Middle frontal gyrus (tissue), 1 donor: ENCODE results near the gene VAV3.
"Not testable (repeated sequence)": the region's sequence is repeated elsewhere in the genome, so short reads cannot be mapped to it uniquely, and the experiment has no call there.

Experiments used
- DNase-seq: peaks from one replicate; pipeline ENCODE4 v3.0.0-alpha.2; 2015; ENCODE audit warnings: low spot score; ENCODE audit errors: extremely low spot score

VAV3 gene

DNA sequence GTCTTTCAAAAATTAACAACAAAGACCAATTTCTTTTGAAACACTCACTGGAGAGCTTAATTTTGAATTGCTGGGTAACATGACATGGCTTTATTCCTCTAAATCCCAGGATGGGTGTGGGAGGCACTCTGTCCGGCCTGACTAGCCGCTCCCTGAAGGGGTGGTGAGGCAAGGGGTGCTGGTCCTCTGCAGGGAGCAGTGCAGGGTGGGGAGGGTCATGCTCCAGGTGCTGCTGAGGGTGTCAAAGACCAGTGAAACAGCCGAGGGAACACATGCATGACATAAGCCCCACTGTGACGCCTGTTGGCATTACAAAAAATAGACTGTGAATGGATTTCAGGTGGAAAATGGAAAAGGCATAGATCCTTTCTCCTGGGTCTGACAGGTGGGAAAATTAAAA lies 223.7 kb downstream of the VAV3 start:
- no peak for DNase-seq

DNA sequence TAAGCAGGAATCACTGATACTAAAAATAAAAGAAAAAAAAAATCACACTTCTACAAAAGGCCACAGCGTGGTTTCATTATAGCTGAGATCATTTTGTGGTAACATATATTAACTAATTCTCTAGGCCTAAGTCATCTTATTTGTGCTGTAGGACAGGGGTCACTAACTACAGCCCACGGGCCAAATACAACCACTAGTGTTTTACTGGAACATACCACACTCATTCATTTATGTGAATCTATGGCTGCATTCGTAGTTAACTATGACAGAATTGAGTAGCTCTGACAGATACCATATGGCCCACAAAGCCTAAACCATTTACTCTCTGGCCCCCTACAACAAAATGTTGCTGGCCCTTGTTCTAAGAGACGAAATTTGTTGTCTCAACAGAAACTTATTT lies 224.4 kb downstream of the VAV3 start:
- DNase-seq = no peak

DNA sequence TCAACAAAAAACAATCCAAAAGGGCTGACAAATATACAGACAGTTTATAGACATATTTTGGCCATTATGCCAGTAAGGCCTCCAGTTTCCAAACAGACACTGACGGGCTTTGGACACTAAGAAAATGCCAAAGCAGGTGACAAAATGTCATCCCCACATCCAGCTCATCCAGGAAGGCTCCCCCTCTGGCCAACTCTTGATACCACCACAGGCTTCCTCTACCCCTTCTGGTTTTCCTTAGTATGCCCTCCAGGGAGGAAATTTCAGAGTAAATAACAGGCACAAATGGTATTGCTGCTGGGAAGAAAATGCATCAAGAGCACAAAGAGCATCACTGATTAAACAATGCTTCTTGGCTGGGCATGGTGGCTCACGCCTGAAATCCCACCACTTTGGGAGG lies 225.3 kb downstream of the VAV3 start:
- no peak for DNase-seq

DNA sequence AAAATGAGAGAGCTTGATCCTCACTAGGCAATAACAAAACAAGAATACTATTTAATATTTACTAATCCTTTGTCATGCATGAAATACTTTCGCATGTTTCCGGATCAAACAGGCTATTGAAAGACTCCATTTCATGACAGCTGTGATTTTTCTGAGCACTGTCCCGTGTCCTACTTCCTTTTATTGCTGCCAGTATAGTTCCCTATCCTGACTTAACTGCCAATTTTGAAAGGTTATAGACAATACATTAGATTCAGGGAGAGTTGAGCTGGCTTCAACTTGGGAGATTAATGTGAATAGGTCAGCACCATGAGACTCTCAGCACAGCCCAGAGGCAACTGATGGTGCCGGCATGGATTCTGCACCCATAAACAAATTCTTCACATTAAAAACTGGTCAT lies 225.8 kb downstream of the VAV3 start:
- no peak for DNase-seq

DNA sequence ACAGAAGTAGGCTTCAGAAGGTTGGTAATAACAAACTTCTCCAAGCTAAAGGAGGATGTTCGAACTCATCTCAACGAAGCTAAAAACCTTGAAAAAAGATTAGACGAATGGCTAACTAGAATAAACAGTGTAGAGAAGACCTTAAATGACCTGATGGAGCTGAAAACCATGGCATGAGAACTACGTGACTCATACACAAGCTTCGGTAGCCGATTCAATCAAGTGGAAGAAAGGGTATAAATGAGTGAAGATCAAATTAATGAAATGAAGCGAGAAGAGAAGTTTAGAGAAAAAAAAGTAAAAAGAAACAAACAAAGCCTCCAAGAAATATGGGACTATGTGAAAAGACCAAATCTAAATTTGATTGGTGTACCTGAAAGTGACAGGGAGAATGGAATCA lies 231.6 kb downstream of the VAV3 start:
- not testable (repeated sequence) for DNase-seq

DNA sequence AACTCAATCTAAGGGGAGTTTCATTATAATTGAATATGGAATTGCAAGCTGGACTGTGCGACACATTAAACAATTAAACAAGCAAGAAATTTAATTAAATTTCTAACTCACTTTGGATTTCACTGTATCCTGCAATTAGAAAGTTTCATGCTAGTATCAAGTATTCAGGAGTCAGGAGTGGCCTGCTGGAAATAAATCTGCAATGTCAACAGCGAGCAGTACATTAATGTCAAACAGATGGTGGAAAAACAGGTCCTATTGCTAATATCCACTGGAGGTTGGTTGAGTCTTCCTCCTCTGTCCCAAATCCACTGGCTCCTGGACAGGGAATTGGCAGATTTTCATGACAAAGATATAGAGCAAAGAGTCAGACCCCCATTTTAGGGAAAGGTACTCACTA lies 237.1 kb downstream of the VAV3 start:
- no peak for DNase-seq

DNA sequence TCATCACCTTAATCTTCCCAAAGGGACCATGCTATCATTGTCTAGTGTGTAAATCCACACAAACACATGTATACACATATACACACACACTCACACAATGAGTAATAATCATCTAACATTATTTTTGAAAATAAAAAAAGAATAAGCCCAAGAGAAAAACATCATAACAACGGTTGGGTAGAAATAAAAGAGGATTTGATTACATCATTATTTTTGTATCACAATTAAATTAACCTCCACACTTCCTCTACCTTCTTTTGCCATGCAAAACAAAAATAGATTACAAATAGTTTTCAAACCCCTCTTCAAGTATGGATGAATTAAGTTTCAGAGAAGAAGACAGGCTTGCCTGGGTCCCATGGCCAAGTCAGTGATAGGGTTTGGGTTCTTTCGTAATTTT lies 238.1 kb downstream of the VAV3 start:
- no peak for DNase-seq

DNA sequence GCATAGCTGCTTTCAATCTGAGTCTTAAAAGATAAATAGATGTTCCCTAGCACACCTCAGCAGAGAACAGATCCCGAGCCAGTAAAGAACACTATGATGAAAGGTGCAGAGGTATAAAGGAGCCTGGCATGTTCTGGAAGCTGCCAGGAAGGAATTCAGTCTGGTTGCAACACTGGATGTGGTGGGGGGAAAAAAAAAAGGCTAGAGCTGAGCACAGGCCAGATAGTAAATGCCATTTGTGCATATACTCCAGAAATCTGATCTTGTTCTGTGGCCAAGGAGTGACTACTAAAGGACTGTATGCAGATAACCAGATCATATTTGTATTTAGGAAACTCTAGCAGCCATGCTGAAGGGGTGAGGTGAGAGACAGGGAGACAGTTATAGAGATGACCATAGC lies 240.3 kb downstream of the VAV3 start:
- DNase-seq = no peak

DNA sequence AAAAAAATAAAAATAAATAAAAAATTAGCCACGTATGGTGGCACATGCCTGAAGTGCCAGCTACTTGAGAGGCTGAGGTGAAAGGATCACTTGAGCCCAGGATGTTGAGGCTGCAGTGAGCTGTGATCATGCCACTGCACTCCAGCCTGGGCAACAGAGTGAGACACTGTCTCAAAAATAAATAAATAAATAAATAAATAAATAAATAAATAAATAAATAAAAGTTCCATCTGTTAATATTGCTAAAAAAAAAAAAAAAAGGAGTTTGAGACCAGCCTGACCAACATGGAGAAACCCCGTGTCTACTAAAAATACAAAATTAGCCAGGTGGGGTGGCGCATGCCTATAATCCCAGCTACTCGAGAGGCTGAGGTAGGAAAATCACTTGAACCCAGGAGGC lies 244.8 kb downstream of the VAV3 start:
- DNase-seq = not testable (repeated sequence)

DNA sequence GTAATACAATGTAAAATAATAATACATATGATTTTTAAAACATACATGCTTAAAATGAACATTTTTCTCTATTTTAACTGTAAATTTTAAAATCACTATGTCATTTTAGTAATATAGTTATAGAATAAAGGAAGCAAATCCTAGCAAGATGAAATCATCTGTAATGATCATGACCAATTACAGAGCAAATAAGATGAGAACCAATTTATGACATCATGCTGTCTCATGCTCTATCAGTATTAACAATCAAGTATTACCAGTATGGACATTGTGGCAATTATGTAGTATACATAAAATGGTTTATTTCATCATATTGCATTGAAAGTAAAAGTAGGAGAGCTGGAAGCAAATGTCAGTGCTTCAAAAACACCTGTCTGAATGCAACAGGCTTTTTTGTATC lies 255.0 kb downstream of the VAV3 start:
- DNase-seq = no peak

DNA sequence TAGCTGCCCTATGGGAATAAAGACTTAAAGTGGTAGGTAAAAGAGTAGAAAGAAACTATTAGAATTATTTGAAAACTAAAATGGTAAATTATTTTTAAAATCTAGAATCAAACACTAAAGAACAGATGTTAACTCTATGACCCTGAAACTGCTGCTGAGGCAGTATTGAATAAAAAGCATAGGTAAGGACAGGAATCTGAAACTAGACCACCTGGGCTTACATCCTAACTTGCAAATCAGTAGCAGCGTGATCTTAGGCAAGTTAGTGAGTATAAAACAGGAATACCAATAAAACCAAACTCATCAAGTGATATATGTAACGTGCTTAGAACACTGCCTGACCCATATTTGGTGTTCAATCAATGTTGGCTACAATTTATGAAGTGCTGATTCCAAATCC lies 257.9 kb downstream of the VAV3 start:
- DNase-seq = no peak

DNA sequence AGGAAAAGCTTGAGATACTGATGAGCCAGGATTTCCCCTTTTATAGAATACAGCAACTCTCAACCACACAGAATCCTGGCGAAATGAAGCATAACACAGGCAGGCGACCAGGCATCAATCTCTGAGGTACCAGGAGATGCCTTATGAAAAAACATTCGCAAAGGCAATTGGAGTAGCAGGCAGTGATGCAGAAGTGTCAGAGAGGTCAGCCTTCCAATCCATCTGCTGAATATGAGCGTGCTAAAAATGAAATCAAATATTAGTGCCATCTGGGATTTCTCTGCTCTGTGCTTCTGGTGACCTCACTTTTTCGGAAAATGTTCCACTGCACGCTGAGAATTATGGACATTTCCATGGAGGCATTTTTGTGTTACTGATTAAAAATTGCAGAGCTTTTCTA lies 258.8 kb downstream of the VAV3 start:
- no peak for DNase-seq

DNA sequence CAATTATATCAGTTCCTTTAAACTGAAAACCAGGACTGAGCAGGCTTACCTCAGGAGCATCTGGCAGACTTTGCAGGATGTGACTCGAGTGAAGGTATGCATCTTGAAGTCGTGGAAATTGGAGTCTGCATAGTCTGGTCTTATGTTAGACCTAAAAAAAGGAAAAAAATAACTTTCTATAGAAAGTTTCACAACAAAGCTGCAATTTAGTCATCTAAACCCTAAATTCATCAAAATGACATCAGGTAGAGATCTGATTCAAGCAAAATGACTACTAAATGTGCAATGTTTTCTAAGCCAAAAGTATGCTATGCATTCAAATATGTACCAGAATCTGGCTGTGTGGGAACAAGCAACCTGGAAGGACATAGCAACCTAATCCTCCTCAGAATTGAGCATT lies 260.1 kb downstream of the VAV3 start:
- DNase-seq = no peak

DNA sequence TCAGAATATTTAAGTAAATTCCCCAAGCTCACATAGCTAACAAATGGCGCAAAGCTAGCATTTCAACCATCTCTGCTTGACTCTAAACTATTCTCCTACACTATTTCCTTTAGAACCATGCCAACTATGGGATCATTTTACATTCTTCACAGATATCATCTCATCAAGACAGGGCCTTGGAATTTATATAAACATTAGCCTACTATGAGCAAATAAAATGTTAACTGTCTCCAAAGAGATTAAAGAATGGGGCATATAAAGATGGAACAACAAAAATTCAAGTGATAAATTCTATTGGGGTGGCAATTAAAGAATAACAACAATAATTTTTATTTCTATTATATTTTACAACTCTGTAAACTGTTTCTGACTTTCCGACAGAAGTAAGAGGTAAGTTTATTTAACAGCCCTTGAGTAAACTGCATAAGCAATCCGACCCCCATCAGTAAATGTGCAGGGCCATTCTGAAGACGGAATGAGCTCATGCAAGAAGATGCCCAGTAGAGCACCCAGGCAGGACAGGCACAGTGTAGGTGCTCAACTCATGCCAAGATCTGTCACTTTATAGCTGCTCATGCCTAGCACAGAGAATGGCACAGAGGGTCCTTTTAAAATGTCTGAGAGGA lies 261.9 kb downstream of the VAV3 start:
- no peak for DNase-seq

DNA sequence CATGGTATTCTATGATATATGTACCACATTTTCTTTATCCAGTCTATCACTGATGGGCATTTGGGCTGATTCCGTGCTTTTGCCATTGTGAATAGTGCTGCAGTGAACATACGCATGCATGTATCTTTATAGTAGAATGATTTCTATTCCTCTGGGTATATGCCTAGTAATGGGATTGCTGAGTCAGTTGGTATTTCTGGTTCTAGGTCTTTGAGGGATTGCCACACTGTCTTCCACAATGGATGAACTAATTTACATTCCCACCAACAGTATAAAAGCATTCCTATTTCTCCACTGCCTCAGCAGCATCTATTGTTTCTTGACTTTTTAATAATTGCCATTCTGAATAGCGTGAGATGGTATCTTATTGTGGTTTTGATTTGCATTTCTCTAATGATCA lies 264.3 kb downstream of the VAV3 start:
- DNase-seq = not testable (repeated sequence)

DNA sequence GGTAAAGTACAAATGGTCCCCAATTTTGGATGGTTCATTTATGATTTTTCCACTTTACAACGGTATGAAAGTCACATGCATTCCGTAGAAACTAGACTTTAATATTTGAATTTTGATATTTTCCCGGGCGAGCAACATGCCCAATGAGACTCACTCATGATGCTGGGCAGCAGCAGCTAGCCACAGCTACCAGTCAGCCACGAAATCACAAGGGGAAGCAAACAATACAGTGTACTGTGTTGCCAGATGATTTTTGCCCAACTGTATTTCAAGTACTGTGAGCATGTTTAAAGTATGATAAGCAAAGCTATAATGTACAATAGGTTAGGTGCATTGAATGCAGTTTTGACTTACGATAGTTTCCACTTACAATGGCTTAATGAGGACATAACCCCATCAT lies 266.8 kb downstream of the VAV3 start:
- DNase-seq = no peak

DNA sequence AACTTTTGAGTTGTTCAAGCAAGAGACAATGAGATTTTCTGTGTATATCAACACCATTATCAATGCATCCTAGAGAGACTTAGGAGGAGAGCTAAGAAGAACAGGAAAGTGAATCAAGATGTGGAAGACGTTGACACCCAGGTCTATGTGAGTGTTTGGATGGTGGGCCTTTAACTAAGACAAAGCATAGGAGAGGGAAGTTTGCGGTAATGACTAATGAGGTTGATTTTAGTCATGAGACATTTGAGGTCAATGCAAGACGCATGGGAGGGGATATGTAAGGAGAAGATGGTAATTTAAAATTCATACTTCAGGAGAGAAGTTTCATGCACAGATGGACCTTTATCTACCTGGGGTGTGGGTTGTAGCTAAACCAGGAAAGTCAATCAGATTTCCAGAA lies 269.6 kb downstream of the VAV3 start:
- no peak for DNase-seq

DNA sequence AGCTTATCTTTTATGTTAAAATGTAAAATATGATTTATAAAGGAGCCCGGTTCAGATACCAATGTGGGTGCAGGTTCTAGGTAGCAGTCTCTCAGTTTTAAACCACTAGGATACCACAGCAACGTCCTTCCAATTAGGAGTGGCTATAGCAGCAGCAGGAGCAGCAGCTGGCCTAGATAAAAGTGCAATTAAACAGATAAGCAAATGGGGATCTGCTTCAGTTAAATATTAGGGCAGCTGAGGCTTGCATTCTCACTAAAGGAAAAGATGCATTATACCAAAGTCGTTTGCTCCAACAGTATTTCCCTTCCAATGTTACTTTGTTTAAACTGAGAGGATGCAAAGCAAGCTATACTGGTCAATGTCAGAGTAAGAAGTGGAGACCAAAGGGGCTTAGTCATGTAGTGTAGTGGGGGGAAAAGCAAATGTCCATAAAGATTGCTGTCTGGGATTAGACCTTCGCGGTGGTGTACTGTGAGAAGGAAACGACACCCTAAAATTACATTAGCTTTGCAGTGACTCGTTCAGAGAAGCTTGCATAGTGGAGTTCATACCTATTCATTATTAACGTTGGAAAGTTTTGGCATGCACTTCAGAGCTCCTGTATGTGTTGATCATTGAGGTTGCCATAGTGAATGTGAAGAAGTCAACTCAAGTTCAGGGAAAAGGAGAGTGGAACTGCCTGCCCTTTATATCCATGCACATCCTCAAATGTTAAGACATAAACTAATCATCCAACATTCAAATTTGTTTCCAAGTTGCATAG lies 272.2 kb downstream of the VAV3 start:
- no peak for DNase-seq

DNA sequence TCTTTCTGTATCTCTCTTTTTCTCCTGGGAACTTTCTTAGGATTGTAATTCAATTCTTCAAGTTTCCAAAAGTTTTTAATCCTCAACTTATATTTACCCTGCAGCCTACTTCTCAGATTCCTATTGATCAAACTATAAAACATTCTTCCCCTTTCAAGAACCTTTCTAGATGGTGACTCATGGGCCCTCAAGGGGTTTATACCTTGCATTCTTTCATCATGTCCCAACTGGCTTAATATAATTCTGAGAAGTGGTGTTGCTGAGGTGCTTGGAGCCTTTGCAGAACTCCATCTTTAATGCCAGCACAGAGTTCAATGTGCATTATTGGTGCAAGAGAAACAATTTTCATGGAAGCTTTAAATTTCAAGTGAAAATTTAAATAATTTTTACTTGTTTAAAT lies 273.4 kb downstream of the VAV3 start:
- no peak for DNase-seq

DNA sequence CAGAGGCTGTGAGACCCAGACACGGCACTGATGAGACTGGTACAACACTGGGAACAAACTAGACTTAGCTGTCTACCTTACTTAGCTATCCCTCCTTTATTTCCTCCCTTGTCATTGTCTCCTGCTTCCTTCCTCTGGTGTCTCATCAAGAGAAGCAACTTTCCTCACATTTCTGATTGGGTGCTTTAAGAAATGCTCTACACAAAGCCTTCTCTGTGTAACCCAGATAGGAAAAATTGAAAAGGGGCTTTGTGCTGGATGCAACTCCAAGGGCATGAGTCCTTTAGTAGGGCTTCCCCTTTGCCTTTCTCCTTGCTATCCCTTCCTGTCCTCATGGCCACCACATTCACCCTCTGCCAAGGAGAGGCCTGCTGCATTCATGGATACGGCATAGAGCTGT lies 274.5 kb downstream of the VAV3 start:
- DNase-seq = no peak

DNA sequence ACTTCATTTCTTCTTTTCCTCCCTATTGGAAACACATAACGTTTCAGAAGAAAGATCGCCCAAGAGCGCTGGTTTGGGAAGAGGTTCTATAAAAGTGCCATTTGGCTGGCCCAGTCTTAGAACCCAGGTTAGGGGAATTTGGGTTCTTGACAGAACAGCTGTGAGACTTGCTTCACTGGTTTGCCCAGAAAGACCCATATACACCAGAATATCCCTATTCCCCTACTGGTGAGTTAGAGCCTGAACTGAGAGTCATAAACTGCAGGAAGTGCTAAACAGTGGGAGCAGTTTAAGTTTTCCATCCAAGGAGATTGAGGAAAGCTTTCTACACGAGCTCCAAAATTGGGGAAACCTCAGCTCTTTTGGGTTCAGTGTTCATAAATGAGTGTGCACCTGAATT lies 275.2 kb downstream of the VAV3 start:
- DNase-seq = no peak

DNA sequence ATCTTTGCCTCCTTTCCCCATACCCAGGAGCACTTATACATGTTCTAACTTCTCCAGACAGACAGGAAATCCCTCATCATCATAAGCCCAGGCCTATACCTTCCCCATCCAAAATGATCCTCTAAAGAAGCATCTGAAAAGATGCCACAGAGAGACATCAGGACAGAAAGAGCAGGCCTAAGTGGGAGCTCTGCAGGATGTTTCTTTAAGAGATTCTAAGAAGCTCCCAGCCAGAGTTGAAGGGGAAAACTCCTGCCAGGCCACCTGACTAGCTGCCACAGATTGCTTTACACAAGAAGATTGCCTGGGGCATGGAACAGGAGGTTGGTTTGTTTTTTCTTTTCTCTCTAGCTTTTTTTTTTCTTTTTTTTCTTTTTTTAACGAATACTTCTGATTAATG lies 275.8 kb downstream of the VAV3 start:
- no peak for DNase-seq
